Testis (tissue), 3 donors: ENCODE results near the gene GNG13. TPM values are rescaled to one million over a fixed set of nuclear protein-coding genes. Genes with fewer than 3 reads are reported as not detected.

Experiments
- DNase-seq: peaks from one replicate; pipeline ENCODE4 v3.0.0-alpha.2; 2019
- H3K27ac ChIP-seq, 2 donors: fragments of 200-600 bp; sonication (generic); one replicate each; pipeline ENCODE4 v1.5.1; 2019
- H3K27me3 ChIP-seq: fragments of 200-600 bp; sonication (generic); one replicate; pipeline ENCODE4 v1.5.1; 2019
- H3K36me3 ChIP-seq: fragments of 200-600 bp; sonication (generic); one replicate; pipeline ENCODE4 v1.5.1; 2017; ENCODE audit warnings: low read depth; ENCODE audit errors: missing control alignments
- H3K4me1 ChIP-seq: fragments of 200-600 bp; sonication (generic); one replicate; pipeline ENCODE4 v1.5.1; 2019
- H3K4me3 ChIP-seq, 2 donors: fragments of 200-600 bp; sonication (generic); one replicate each; pipeline ENCODE4 v1.5.1; 2017 to 2019
- H3K9me3 ChIP-seq: fragments of 200-600 bp; sonication (generic); one replicate; pipeline ENCODE4 v1.5.1; 2017
- CTCF ChIP-seq, 3 experiments: fragments of 450-650 bp in 2 of 3; fragments of 200-600 bp in 1 of 3; sonication (generic) in 1 of 3; IDR thresholded peaks; one replicate each; pipeline ENCODE4 v1.5.1; 2016 to 2019; ENCODE audit warnings: antibody characterized with exemption in 3 of 3, mild to moderate bottlenecking in 2 of 3, moderate library complexity in 1 of 3
- POLR2A ChIP-seq: fragments of 450-650 bp; IDR thresholded peaks from one replicate; pipeline ENCODE4 v1.6.1; 2017; ENCODE audit warnings: antibody characterized with exemption, mild to moderate bottlenecking, moderate library complexity
- WGBS, 2 donors: methylation state at CpG; one replicate each; pipeline ENCODE4 v1.1.5; 2018; 5-methylcytosine and 5-hydroxymethylcytosine counted together
- intact Hi-C: fragments of 100-400 bp; cut with DNase I; formaldehyde crosslinking; loops from one replicate; pipeline ENCODE4 v1.15.1; 2023; ENCODE audit warnings: low total_unique reads
- polyA plus RNA-seq: library from polyadenylated mRNA; stranded (reverse); fragments of 350-450 nt; fragmentation: Illumina TruSeq; extraction: RNeasy Lipid Tissue Mini Kit (QIAGEN cat#74804); gene quantifications from one replicate; pipeline ENCODE4 v1.2.3, GENCODE V29; 2014; ENCODE audit warnings: low read depth, low replicate concordance; ENCODE audit not compliant: insufficient read depth
- total RNA-seq, 2 donors: library from RNA; depleted of rRNA; stranded (reverse); fragments of >200 nt; gene quantifications; one replicate each; pipeline ENCODE4 v1.2.3, GENCODE V29; 2016

Gene GNG13
- total and polyA plus RNA-seq, 3 donors from 2014 or later: not detected

- TF ChIP-seq POLR2A (no peak), CTCF (IDR thresholded peaks at IDR 0.05) (no peak)
- intact Hi-C loops: no loop called here
- no peak within 1 kb of the TSS for H3K4me3 ChIP-seq
- H3K4me1 ChIP-seq: no peaks in the 10 kb centered on the region
- no peak for DNase-seq
- no peaks in the 10 kb centered on the region for H3K36me3 ChIP-seq
- H3K27me3 ChIP-seq: no peaks in the 10 kb centered on the region
- 60 to 75% methylated on average over 14 to 31 of the region's 37 CpGs for WGBS, 2 donors
- H3K9me3 ChIP-seq: no peaks in the 10 kb centered on the region
- H3K27ac ChIP-seq: no peak within 1 kb of the TSS
Measured at GRCh38 chr16:760545-761343, 39.8 kb downstream of the GNG13 start, which contains the start of gene MSLN. TSS of gene MSLN (plus strand) at chr16:760734. CDS start at chr16:762681, 1,947 bp downstream.

- WGBS, 2 donors: 56 to 63% methylated on average over 12 to 15 of the region's 15 CpGs
- H3K9me3 ChIP-seq: no peaks in the 10 kb centered on the region
- H3K27me3 ChIP-seq: no peaks in the 10 kb centered on the region
- no peak overlapping the region for H3K4me3 ChIP-seq
- no peaks in the 10 kb centered on the region for H3K36me3 ChIP-seq
- intact Hi-C loops: no loop called here
- no peak for DNase-seq
- H3K4me1 ChIP-seq: no peaks in the 10 kb centered on the region
- TF ChIP-seq POLR2A (no peak), CTCF (IDR thresholded peaks at IDR 0.05) (no peak)
- no peak overlapping the region for H3K27ac ChIP-seq
Measured at GRCh38 chr16:760065-760464, 40.5 kb downstream of the GNG13 start.

GRCh38 chr16:759110-759910, 41.2 kb downstream of the GNG13 start:
- Histone ChIP-seq H3K4me3 (no peak overlapping the region), H3K9me3 (no peaks in the 10 kb centered on the region), H3K4me1 (no peaks in the 10 kb centered on the region), H3K27me3 (no peaks in the 10 kb centered on the region), H3K36me3 (no peaks in the 10 kb centered on the region), H3K27ac (no peak overlapping the region)
- intact Hi-C loops: no loop called here
- DNase-seq: no peak
- 85 to 89% methylated on average over 22 to 34 of the region's 34 CpGs for WGBS, 2 donors
- TF ChIP-seq POLR2A: no peak
- TF ChIP-seq CTCF (IDR thresholded peaks at IDR 0.05): no peak

- Histone ChIP-seq H3K4me1 (no peaks in the 10 kb centered on the region), H3K27me3 (no peaks in the 10 kb centered on the region), H3K27ac (no peak overlapping the region), H3K4me3 (no peak overlapping the region), H3K36me3 (no peaks in the 10 kb centered on the region), H3K9me3 (no peaks in the 10 kb centered on the region)
- TF ChIP-seq CTCF (IDR thresholded peaks at IDR 0.05) (no peak), POLR2A (no peak)
- DNase-seq: no peak
- 93 to 95% methylated on average over 5 of the region's 5 CpGs for WGBS, 2 donors
- intact Hi-C loops: no loop called here
Measured at GRCh38 chr16:756428-756827, 44.1 kb downstream of the GNG13 start.
